HG02763 (cell line): ENCODE data around the gene LYRM7.
"Not testable (repeated sequence)": the region's sequence is repeated elsewhere in the genome, so short reads cannot be mapped to it uniquely, and the experiment has no call there.

Experiments
- ATAC-seq: cut with Tn5 transposase; IDR thresholded peaks from one replicate; pipeline ENCODE4 v1.9.1; 2021; ENCODE audit warnings: mild to moderate bottlenecking, moderate library complexity; ENCODE audit not compliant: unreplicated experiment

Gene LYRM7

GRCh38 chr5:131171276-131171810 lies 599 bp downstream of the LYRM7 start:
- ATAC-seq: no peak

GRCh38 chr5:131180407-131180806 lies 9.7 kb downstream of the LYRM7 start:
- no peak for ATAC-seq

- ATAC-seq: no peak
Observed at GRCh38 chr5:131182839-131183238, 12.1 kb downstream of the LYRM7 start.

GRCh38 chr5:131185523-131186104 lies 14.9 kb downstream of the LYRM7 start:
- ATAC-seq: no peak

- ATAC-seq: no peak
Observed at GRCh38 chr5:131186561-131187256, 16.0 kb downstream of the LYRM7 start.

- no peak for ATAC-seq
Observed at GRCh38 chr5:131193106-131193505, 22.4 kb downstream of the LYRM7 start.

GRCh38 chr5:131193897-131194296 lies 23.2 kb downstream of the LYRM7 start:
- ATAC-seq: not testable (repeated sequence)

- ATAC-seq: no peak
Observed at GRCh38 chr5:131194725-131195124, 24.0 kb downstream of the LYRM7 start.

GRCh38 chr5:131195696-131196095 lies 25.0 kb downstream of the LYRM7 start:
- no peak for ATAC-seq

GRCh38 chr5:131196331-131196730 lies 25.6 kb downstream of the LYRM7 start:
- no peak for ATAC-seq

- no peak for ATAC-seq
Observed at GRCh38 chr5:131198625-131199024, 27.9 kb downstream of the LYRM7 start.

- no peak for ATAC-seq
Observed at GRCh38 chr5:131200560-131200959, 29.8 kb downstream of the LYRM7 start.

GRCh38 chr5:131204964-131205363 lies 34.2 kb downstream of the LYRM7 start:
- ATAC-seq: no peak

GRCh38 chr5:131206061-131206460 lies 35.3 kb downstream of the LYRM7 start:
- no peak for ATAC-seq

- no peak for ATAC-seq
Observed at GRCh38 chr5:131206772-131207171, 36.0 kb downstream of the LYRM7 start.

GRCh38 chr5:131209175-131209505 lies 38.4 kb downstream of the LYRM7 start:
- no peak for ATAC-seq

- ATAC-seq: peak; percentile 78
Observed at GRCh38 chr5:131209506-131210150, 38.9 kb downstream of the LYRM7 start.

- no peak for ATAC-seq
Observed at GRCh38 chr5:131210151-131210510, 39.4 kb downstream of the LYRM7 start.

- no peak for ATAC-seq
Observed at GRCh38 chr5:131211669-131212068, 40.9 kb downstream of the LYRM7 start.

- ATAC-seq: peak; percentile 42
Observed at GRCh38 chr5:131212471-131213021, 41.8 kb downstream of the LYRM7 start.

GRCh38 chr5:131214609-131215227 lies 44.0 kb downstream of the LYRM7 start:
- no peak for ATAC-seq
